GM10266 (cell line): ENCODE measurements around the gene STX1B.
"Not testable (repeated sequence)": the region's sequence is repeated elsewhere in the genome, so short reads cannot be mapped to it uniquely, and the experiment has no call there.

ENCODE experiments used
- DNase-seq: peaks from one replicate; pipeline ENCODE4 v3.0.0; 2012; ENCODE audit errors: extremely low spot score
- TF ChIP-seq, protein P1 (sequence below): IDR thresholded peaks from 2 replicates; pipeline ENCODE4 v1.5.1; 2012; ENCODE audit warnings: mild to moderate bottlenecking, low read depth; ENCODE audit not compliant: control insufficient read depth, insufficient read depth; ENCODE audit errors: missing control alignments

The STX1B gene

DNA sequence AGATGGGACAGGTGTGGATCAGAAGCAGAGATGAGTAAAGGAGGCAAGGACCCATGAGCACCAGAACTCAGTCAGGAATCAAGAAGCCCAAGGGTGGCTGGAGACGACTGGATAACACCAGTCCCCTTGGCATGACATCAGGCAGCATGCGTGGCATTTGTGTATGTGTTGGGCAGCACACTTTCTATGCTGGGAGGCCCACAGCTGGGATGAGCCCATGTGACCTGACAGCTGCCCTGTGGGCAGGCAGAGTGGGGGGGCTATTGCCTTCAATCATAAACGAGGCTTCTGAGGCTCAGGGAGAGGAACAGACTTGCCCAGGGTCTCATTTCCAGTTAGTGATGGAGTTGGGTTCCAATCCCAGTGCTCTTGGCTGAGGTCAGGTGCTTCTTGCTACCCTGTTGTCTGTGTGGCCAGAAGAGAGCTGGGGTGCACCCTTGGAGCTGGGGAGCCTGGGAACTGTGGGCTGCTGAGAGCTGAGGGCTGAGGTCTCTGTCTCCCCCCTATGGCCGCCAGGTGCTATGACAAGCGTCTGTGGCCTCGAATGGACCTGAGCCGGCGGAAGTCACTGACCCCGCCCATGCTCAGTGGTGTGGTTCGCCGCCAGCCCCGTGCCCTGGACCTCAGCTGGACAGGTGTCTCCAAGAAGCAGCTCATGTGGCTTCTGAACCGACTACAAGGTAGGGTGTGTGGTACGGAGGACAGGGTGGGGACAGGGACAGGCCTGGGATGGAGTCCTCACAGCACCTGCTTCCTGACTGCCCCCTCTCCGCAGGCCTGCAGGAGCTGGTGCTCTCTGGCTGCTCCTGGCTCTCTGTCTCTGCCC lies 68.6 kb downstream of the STX1B start:
- TF ChIP-seq, protein P1, sequence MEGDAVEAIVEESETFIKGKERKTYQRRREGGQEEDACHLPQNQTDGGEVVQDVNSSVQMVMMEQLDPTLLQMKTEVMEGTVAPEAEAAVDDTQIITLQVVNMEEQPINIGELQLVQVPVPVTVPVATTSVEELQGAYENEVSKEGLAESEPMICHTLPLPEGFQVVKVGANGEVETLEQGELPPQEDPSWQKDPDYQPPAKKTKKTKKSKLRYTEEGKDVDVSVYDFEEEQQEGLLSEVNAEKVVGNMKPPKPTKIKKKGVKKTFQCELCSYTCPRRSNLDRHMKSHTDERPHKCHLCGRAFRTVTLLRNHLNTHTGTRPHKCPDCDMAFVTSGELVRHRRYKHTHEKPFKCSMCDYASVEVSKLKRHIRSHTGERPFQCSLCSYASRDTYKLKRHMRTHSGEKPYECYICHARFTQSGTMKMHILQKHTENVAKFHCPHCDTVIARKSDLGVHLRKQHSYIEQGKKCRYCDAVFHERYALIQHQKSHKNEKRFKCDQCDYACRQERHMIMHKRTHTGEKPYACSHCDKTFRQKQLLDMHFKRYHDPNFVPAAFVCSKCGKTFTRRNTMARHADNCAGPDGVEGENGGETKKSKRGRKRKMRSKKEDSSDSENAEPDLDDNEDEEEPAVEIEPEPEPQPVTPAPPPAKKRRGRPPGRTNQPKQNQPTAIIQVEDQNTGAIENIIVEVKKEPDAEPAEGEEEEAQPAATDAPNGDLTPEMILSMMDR: peak; percentile 93
- peak; percentile 92 for DNase-seq

DNA sequence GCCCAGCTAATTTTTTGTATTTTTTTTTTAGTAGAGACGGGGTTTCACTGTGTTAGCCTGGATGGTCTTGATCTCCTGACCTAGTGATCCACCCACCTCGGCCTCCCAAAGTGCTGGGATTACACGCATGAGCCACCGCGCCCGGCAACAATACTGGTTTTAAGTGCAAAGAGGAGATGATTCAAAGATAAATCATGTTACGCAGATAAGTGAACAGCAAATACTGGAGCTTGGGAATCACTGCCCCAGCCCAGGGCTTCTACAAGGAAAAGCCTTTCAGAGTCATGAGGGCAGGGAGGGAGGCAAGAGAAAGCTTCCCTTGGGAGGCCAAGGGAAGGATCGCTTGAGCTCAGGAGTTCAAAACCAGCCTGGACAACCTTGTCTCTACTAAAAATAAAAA lies 70.9 kb downstream of the STX1B start:
- not testable (repeated sequence) for DNase-seq
